HCT116 (cell line): ENCODE results near the gene MANBA. TPM values are rescaled to one million over a fixed set of nuclear protein-coding genes. Genes with fewer than 3 reads are reported as not detected.

Experiments
- ATAC-seq: fragments of 200-7000 bp; cut with Tn5 transposase; 2 replicates; pipeline ENCODE4 v1.9.1; 2020; ENCODE audit warnings: mild to moderate bottlenecking, moderate library complexity
- BruUV-seq: library from RNA; stranded (reverse); fragments of 400-500 nt; replicated peaks from 2 replicates; lab custom pipeline; 2021; lab: Mats Ljungman, UMichigan
- CTCF ChIA-PET: fragments of 300-600 bp; sonication (Branson Sonifier 250); formaldehyde crosslinking; loops from one replicate; lab custom pipeline; 2021; ENCODE audit warnings: antibody characterized with exemption; lab: Charles Lee
- POLR2A ChIA-PET: fragments of 300-600, 350-600 bp; sonication (Branson Sonifier 250); formaldehyde crosslinking; loops from one replicate; lab custom pipeline; 2021; ENCODE audit warnings: antibody characterized with exemption; lab: Charles Lee
- RAD21 ChIA-PET, 2 experiments: fragments of 300-600 bp; sonication (Branson Sonifier 250); formaldehyde crosslinking; loops; one replicate each; lab custom pipeline; 2023; ENCODE audit warnings: low total read pairs in 2 of 2; ENCODE audit not compliant: uncharacterized antibody in 2 of 2, unreplicated experiment in 2 of 2, low non-redundant PET in 1 of 2; lab: Charles Lee
- DNase-seq: peaks from one replicate; pipeline ENCODE4 v3.0.0-alpha.2; 2010; ENCODE audit warnings: low read depth, low spot score
- H2AFZ ChIP-seq: fragments of 200-600 bp; shearing (Covaris generic), sonication (generic); 2 replicates; pipeline ENCODE4 v1.6.1; 2017; ENCODE audit warnings: low read depth, mixed run types, mixed read lengths, antibody characterized with exemption, low read length; ENCODE audit not compliant: poor library complexity, severe bottlenecking
- H3K27ac ChIP-seq: 2 replicates; pipeline ENCODE4 v1.5.1; 2012; ENCODE audit warnings: low read depth, low read length
- H3K27me3 ChIP-seq: fragments of 200-600 bp; sonication (generic); 2 replicates; pipeline ENCODE4 v1.6.1; 2016; ENCODE audit warnings: mixed run types, low read length, mixed read lengths; ENCODE audit not compliant: insufficient read depth
- H3K36me3 ChIP-seq, 2 experiments: fragments of 200-500 bp in 1 of 2; fragments of 200-600 bp in 1 of 2; sonication (Bioruptor generic) in 1 of 2; sonication (generic) in 1 of 2; 2 replicates each; pipeline versions ENCODE4 v1.5.1 to v1.6.1; 2014 to 2016; ENCODE audit warnings: low read length in 2 of 2, inconsistent platforms in 1 of 2, mixed read lengths in 1 of 2, mixed run types in 1 of 2; ENCODE audit not compliant: insufficient read depth in 2 of 2, control insufficient read depth in 1 of 2
- H3K4me1 ChIP-seq, 2 experiments: fragments of 200-600 bp in 1 of 2; sonication (generic) in 1 of 2; 2 replicates each; pipeline versions ENCODE4 v1.5.1 to v1.6.1; 2012 to 2017; ENCODE audit warnings: low read length in 2 of 2, inconsistent platforms in 1 of 2, mild to moderate bottlenecking in 1 of 2, mixed read lengths in 1 of 2, mixed run types in 1 of 2, moderate library complexity in 1 of 2; ENCODE audit not compliant: insufficient read depth in 2 of 2, control insufficient read depth in 1 of 2
- H3K4me2 ChIP-seq: fragments of 200-600 bp; sonication (generic); 2 replicates; pipeline ENCODE4 v1.6.1; 2017; ENCODE audit warnings: mixed run types, low read length, mixed read lengths
- H3K4me3 ChIP-seq, 2 experiments: fragments of 200-600 bp in 1 of 2; sonication (generic) in 1 of 2; replicated peaks in 1 of 2; 2 replicates each; pipeline ENCODE4 v1.5.1; 2011 to 2016; ENCODE audit warnings: low read length in 2 of 2, control low read depth in 1 of 2, low read depth in 1 of 2, mild to moderate bottlenecking in 1 of 2, mixed read lengths in 1 of 2, mixed run types in 1 of 2
- H3K79me2 ChIP-seq: fragments of 200-600 bp; sonication (generic); 2 replicates; pipeline ENCODE4 v1.6.1; 2017; ENCODE audit warnings: mild to moderate bottlenecking, mixed run types, low read length, moderate library complexity, mixed read lengths; ENCODE audit not compliant: insufficient read depth
- H3K9ac ChIP-seq: fragments of 200-600 bp; sonication (generic); 2 replicates; pipeline ENCODE4 v1.6.1; 2016; ENCODE audit warnings: low read length, mixed read lengths
- H3K9me2 ChIP-seq: fragments of 200-600 bp; sonication (generic), shearing (Covaris generic); 2 replicates; pipeline ENCODE4 v1.6.1; 2017; ENCODE audit warnings: mixed run types, mild to moderate bottlenecking, moderate library complexity; ENCODE audit not compliant: insufficient read depth
- H3K9me3 ChIP-seq, 2 experiments: fragments of 200-500 bp in 1 of 2; fragments of 200-600 bp in 1 of 2; sonication (Bioruptor generic) in 1 of 2; sonication (generic) in 1 of 2; 2 replicates each; pipeline ENCODE4 v1.6.1; 2014 to 2017; ENCODE audit warnings: low read length in 2 of 2, mixed read lengths in 2 of 2, inconsistent platforms in 1 of 2, low read depth in 1 of 2, mild to moderate bottlenecking in 1 of 2, mixed run types in 1 of 2, moderate library complexity in 1 of 2; ENCODE audit not compliant: control insufficient read depth in 1 of 2, insufficient read depth in 1 of 2
- H4K20me1 ChIP-seq: fragments of 200-600 bp; sonication (generic), shearing (Covaris generic); 2 replicates; pipeline ENCODE4 v1.6.1; 2017; ENCODE audit warnings: mixed run types, mild to moderate bottlenecking, moderate library complexity; ENCODE audit not compliant: insufficient read depth
- CEBPB ChIP-seq: IDR thresholded peaks from 2 replicates; pipeline ENCODE4 v1.6.1; 2012; ENCODE audit warnings: low read depth
- ELF1 ChIP-seq: IDR thresholded peaks from 2 replicates; pipeline ENCODE4 v1.6.1; 2012; ENCODE audit warnings: low read depth, borderline replicate concordance
- EZH2phosphoT487 ChIP-seq: fragments of 200-600 bp; IDR thresholded peaks from 2 replicates; pipeline ENCODE4 v1.6.1; 2018; ENCODE audit warnings: antibody characterized with exemption, borderline replicate concordance
- POLR2AphosphoS5 ChIP-seq: IDR thresholded peaks from 2 replicates; pipeline ENCODE4 v1.6.1; 2011; ENCODE audit warnings: mild to moderate bottlenecking, low read depth, low read length, moderate library complexity
- REST ChIP-seq: IDR thresholded peaks from 2 replicates; pipeline ENCODE4 v1.6.1; 2012; ENCODE audit warnings: low read depth
- TCF7L2 ChIP-seq: IDR thresholded peaks from 2 replicates; pipeline ENCODE4 v1.7.0; 2011; ENCODE audit warnings: borderline replicate concordance, inconsistent platforms; ENCODE audit not compliant: insufficient read depth, insufficient read length; ENCODE audit errors: extremely low read depth
- intact Hi-C: fragments of 100-400 bp; cut with micrococcal nuclease; formaldehyde crosslinking; loops from 2 replicates; pipeline ENCODE4 v1.10.0; 2022
- total RNA-seq: library from RNA; stranded (reverse); gene quantifications from one replicate; pipeline ENCODE4 v1.2.1, GENCODE V29; 2021; ENCODE audit not compliant: unreplicated experiment

MANBA gene
- total RNA-seq, 1 experiment from 2014 or later, result 21.3 TPM

GRCh38 chr4:102678107-102678506, 82.7 kb downstream of the MANBA start:
- Histone ChIP-seq H3K4me2 (no peak overlapping the region), H3K9me3 (no peaks in the 10 kb centered on the region), H4K20me1 (no peaks in the 10 kb centered on the region), H3K79me2 (no peaks in the 10 kb centered on the region), H3K9me2 (no peaks in the 10 kb centered on the region), H3K4me3 (no peak overlapping the region), H3K36me3 (no peaks in the 10 kb centered on the region), H2AFZ (no peak overlapping the region), H3K27ac (no peak overlapping the region), H3K4me1 (peaks cover 7 to 11% of the 10 kb centered on the region in 2 experiments; a peak in 2 of 4 replicates), H3K27me3 (no peaks in the 10 kb centered on the region), H3K9ac (no peak overlapping the region)
- ChIA-PET RAD21 (no interaction called here), CTCF (interaction anchor here (0.5 kb wide), 1 partner anchor 247 kb away, joined by 3 read pairs; no protein-coding TSS in a partner anchor), POLR2A (no interaction called here)
- intact Hi-C loops, result no loop called here
- DNase-seq, result no peak
- TF ChIP-seq REST (no peak), TCF7L2 (no peak), POLR2AphosphoS5 (no peak), EZH2phosphoT487 (no peak), CEBPB (no peak), ELF1 (no peak)
- no peak for ATAC-seq
- BruUV-seq, result no TSS peak
